Measurements from ENCODE around the gene SYNCRIP. TPM values are rescaled to one million over a fixed set of nuclear protein-coding genes. Genes with fewer than 3 reads are reported as not detected.
A peak's percentile ranks its signal among the peaks of the same experiment; 100 is the strongest.

Gene SYNCRIP
- total and polyA plus RNA-seq, 5 donors from 2014 or later = 56.4 to 82.3 (median 73.4) TPM

DNA sequence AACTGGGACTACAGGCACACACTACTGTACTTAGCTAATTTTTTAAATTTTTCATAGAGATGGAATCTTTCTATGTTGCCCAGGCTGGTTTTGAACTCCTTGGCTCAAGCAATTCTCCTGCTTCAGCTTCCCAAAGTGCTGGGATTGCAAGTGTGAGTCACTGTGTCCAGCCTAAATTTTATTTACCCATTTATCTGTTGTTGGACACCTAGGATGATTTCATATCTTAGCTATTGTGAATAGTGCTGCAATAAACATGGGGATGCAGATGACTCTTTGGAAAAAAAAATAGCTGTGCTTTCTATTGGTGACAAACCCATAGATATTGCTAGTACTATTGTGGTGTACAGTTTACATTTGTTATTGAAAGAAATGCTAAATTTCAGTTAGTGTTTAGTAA, 19.6 kb upstream of the SYNCRIP start:
- Histone ChIP-seq H3K27ac (ENCODE audit: insufficient read depth, low read length, poor library complexity, severe bottlenecking) (no peak overlapping the region), H3K27me3 (ENCODE audit: control insufficient read depth, insufficient read depth, low read length) (no peaks in the 10 kb centered on the region), H3K9me3 (ENCODE audit: control insufficient read depth in 2 of 2, low read length in 2 of 2) (no peaks in the 10 kb centered on the region), H3K4me1 (ENCODE audit: control insufficient read depth, insufficient read depth, low read length, poor library complexity, severe bottlenecking) (no peaks in the 10 kb centered on the region), H3K36me3 (ENCODE audit: control insufficient read depth, insufficient read depth, low read length) (no peaks in the 10 kb centered on the region), H3K4me3 (ENCODE audit: low read depth, low read length) (no peak overlapping the region)
- Mint-ChIP-seq H3K4me1 (peaks cover 0 to 4% (median 0%) of the 10 kb centered on the region in 4 donors), H3K9me3 (peaks cover 0 to 3% (median 2%) of the 10 kb centered on the region in 7 donors), H3K36me3 (peaks cover 11% of the 10 kb centered on the region), H3K27ac (no peak overlapping the region), H3K4me3 (no peak overlapping the region), H3K27me3 (no peaks in the 10 kb centered on the region)
- ATAC-seq (ENCODE audit: low read depth in 2 of 2) (no peak), DNase-seq (no peak)

DNA sequence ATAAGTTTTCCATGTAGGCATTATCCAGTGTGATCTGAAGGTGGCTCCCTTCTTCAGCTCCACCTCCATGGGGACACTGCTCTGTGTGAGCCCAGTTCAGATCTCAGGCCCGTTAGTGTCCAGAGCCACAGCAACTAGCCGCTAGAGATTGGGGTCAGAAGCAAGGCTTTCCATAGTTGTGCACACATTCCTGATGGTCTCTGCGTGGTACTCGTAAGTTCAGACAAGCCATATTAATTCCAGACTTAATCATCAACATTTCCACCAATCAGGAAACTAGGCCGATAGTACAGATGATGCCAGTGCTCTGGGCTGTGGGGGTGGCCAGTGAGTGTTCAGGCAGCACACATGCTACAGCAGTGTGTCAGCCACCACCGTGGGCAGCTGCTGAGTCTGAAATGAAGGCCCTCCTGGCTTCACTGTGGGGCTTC, 17.5 kb upstream of the SYNCRIP start:
- H3K4me3 ChIP-seq (ENCODE audit: low read depth, low read length) = no peak overlapping the region
- H3K36me3 ChIP-seq (ENCODE audit: control insufficient read depth, insufficient read depth, low read length) = no peaks in the 10 kb centered on the region
- Mint-ChIP-seq H3K4me1 (no peaks in the 10 kb centered on the region), H3K4me3 (no peak overlapping the region), H3K9me3 (peaks cover 0 to 7% (median 2%) of the 10 kb centered on the region in 7 donors), H3K36me3 (peaks cover 12% of the 10 kb centered on the region), H3K27ac (no peak overlapping the region), H3K27me3 (no peaks in the 10 kb centered on the region)
- H3K4me1 ChIP-seq (ENCODE audit: control insufficient read depth, insufficient read depth, low read length, poor library complexity, severe bottlenecking) = no peaks in the 10 kb centered on the region
- DNase-seq (no peak), ATAC-seq (ENCODE audit: low read depth in 2 of 2) (no peak)
- no peaks in the 10 kb centered on the region for H3K9me3 ChIP-seq (ENCODE audit: control insufficient read depth in 2 of 2, low read length in 2 of 2)
- H3K27me3 ChIP-seq (ENCODE audit: control insufficient read depth, insufficient read depth, low read length) = no peaks in the 10 kb centered on the region
- H3K27ac ChIP-seq (ENCODE audit: insufficient read depth, low read length, poor library complexity, severe bottlenecking) = no peak overlapping the region

DNA sequence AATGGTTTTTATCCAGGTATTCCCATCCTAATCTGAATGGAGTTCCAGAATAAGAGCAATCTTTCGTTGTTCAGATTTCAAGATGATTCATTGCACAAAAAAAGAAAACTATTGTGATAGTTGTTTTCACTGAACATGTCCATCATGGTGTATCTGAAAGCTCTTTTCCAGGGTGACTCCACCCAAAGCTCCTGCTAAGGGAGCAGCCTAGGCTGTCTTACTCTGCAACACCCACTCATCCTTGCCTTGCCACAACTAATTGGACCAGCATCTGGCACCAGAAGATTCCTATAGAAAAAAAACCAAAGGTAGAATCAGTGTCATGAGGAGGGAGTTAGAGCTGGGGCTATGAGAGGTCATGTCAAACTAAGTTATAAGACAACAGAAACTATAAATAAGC, 7.9 kb upstream of the SYNCRIP start:
- no peak overlapping the region for H3K4me3 Mint-ChIP-seq
- no peaks in the 10 kb centered on the region for H3K36me3 ChIP-seq (ENCODE audit: control insufficient read depth, insufficient read depth, low read length)
- H3K27me3 Mint-ChIP-seq = peaks cover 8% of the 10 kb centered on the region
- no peaks in the 10 kb centered on the region for H3K27me3 ChIP-seq (ENCODE audit: control insufficient read depth, insufficient read depth, low read length)
- no peak for ATAC-seq (ENCODE audit: low read depth in 2 of 2)
- no peak overlapping the region for H3K4me3 ChIP-seq (ENCODE audit: low read depth, low read length)
- no peaks in the 10 kb centered on the region for H3K9me3 ChIP-seq (ENCODE audit: control insufficient read depth in 2 of 2, low read length in 2 of 2)
- H3K4me1 ChIP-seq (ENCODE audit: control insufficient read depth, insufficient read depth, low read length, poor library complexity, severe bottlenecking) = no peaks in the 10 kb centered on the region
- peaks cover 0 to 6% (median under 1%) of the 10 kb centered on the region in 4 donors for H3K4me1 Mint-ChIP-seq
- H3K27ac Mint-ChIP-seq = no peak overlapping the region
- H3K9me3 Mint-ChIP-seq = no peaks in the 10 kb centered on the region
- no peak for DNase-seq
- no peaks in the 10 kb centered on the region for H3K36me3 Mint-ChIP-seq
- H3K27ac ChIP-seq (ENCODE audit: insufficient read depth, low read length, poor library complexity, severe bottlenecking) = no peak overlapping the region

GRCh38 chr6:85644279-85644762, 1.6 kb upstream of the SYNCRIP start:
- H3K27ac ChIP-seq (ENCODE audit: insufficient read depth, low read length, poor library complexity, severe bottlenecking) = peak overlapping the region; percentile 99
- Mint-ChIP-seq H3K36me3 (peaks cover 16% of the 10 kb centered on the region), H3K4me1 (peaks cover 25 to 45% (median 38%) of the 10 kb centered on the region in 4 donors), H3K4me3 (peak overlapping the region; percentile 92 to 99 (median 94)), H3K27ac (peak overlapping the region; percentile 91 to 97 (median 94)), H3K27me3 (peaks cover 6% of the 10 kb centered on the region), H3K9me3 (peaks cover 0 to 6% (median 0%) of the 10 kb centered on the region in 7 donors)
- peaks cover 9% of the 10 kb centered on the region for H3K36me3 ChIP-seq (ENCODE audit: control insufficient read depth, insufficient read depth, low read length)
- H3K27me3 ChIP-seq (ENCODE audit: control insufficient read depth, insufficient read depth, low read length) = no peaks in the 10 kb centered on the region
- DNase-seq (no peak), ATAC-seq (ENCODE audit: low read depth in 2 of 2) (no peak)
- H3K4me3 ChIP-seq (ENCODE audit: low read depth, low read length) = peak overlapping the region; percentile 87
- no peaks in the 10 kb centered on the region for H3K9me3 ChIP-seq (ENCODE audit: control insufficient read depth in 2 of 2, low read length in 2 of 2)
- peaks cover 32% of the 10 kb centered on the region for H3K4me1 ChIP-seq (ENCODE audit: control insufficient read depth, insufficient read depth, low read length, poor library complexity, severe bottlenecking)

GRCh38 chr6:85643537-85644278, 1.0 kb upstream of the SYNCRIP start:
- ATAC-seq (ENCODE audit: low read depth in 2 of 2) = peak; percentile 16 to 20
- Histone ChIP-seq H3K27ac (ENCODE audit: insufficient read depth, low read length, poor library complexity, severe bottlenecking) (peak overlapping the region; percentile 99), H3K9me3 (ENCODE audit: control insufficient read depth in 2 of 2, low read length in 2 of 2) (no peaks in the 10 kb centered on the region), H3K4me1 (ENCODE audit: control insufficient read depth, insufficient read depth, low read length, poor library complexity, severe bottlenecking) (peaks cover 38% of the 10 kb centered on the region), H3K27me3 (ENCODE audit: control insufficient read depth, insufficient read depth, low read length) (no peaks in the 10 kb centered on the region), H3K4me3 (ENCODE audit: low read depth, low read length) (peak overlapping the region; percentile 87), H3K36me3 (ENCODE audit: control insufficient read depth, insufficient read depth, low read length) (peaks cover 13% of the 10 kb centered on the region)
- H3K27ac Mint-ChIP-seq = peak overlapping the region; percentile 97 to 99 (median 97)
- peaks cover 0 to 6% (median 0%) of the 10 kb centered on the region in 7 donors for H3K9me3 Mint-ChIP-seq
- DNase-seq = peak; percentile 50 to 82 (median 66)
- peaks cover 30 to 51% (median 43%) of the 10 kb centered on the region in 4 donors for H3K4me1 Mint-ChIP-seq
- H3K27me3 Mint-ChIP-seq = peaks cover 6% of the 10 kb centered on the region
- H3K36me3 Mint-ChIP-seq = peaks cover 22% of the 10 kb centered on the region
- peak overlapping the region; percentile 92 to 99 (median 98) for H3K4me3 Mint-ChIP-seq

DNA sequence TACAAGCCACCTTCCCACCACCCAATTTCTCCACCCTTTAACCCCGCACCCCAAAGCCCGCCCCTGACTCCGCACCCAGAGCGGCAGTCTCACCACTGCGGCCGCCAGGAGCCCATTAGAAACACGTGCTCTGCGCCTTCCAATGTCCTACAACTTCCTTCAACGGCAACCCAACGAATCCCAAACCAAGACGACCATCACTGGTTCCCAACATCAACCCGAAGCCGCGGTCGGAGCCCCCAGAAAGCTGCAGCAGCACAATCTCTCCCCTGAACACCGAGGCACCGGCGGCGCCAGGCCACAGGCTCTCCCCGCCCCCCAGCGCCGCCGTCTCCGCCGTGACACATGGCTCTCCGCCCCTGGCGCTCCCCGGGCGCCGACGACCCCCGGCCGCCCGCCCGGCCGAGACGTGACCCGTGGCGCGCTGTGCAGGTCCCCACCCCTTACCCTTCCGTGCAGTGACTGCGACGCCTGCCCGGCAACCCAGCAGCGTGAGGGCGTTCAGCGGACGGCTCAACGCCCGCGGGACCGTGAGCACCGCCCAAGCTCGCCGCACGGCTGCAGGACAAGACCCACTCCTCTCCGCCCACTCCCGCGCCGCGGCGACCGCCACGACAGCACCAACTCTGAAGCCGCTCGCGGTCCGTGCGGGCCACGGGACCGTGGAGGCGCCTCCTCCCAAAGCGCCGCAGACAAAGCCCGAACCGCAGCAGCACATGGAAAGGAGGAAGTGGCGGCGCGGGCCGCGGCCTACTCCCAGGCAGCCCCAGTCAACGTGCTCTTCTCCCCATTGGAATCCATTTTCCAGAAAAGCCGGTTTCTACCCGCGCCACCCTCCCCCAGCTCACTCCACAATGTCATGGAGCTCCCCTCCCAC, 551 bp downstream of the SYNCRIP start:
- peak overlapping the region; percentile 89 to 98 (median 94) for H3K4me3 Mint-ChIP-seq
- DNase-seq = peak; percentile 50 to 61 (median 55)
- no peaks in the 10 kb centered on the region for H3K9me3 ChIP-seq (ENCODE audit: control insufficient read depth in 2 of 2, low read length in 2 of 2)
- peak overlapping the region; percentile 99 for H3K27ac ChIP-seq (ENCODE audit: insufficient read depth, low read length, poor library complexity, severe bottlenecking)
- peaks cover 48% of the 10 kb centered on the region for H3K4me1 ChIP-seq (ENCODE audit: control insufficient read depth, insufficient read depth, low read length, poor library complexity, severe bottlenecking)
- peaks cover 6% of the 10 kb centered on the region for H3K27me3 Mint-ChIP-seq
- peak in 1 of 2 donors; percentile 0 for ATAC-seq (ENCODE audit: low read depth in 2 of 2)
- peak overlapping the region; percentile 97 to 99 (median 97) for H3K27ac Mint-ChIP-seq
- H3K4me3 ChIP-seq (ENCODE audit: low read depth, low read length) = peak overlapping the region; percentile 92
- peaks cover 0 to 6% (median 0%) of the 10 kb centered on the region in 7 donors for H3K9me3 Mint-ChIP-seq
- peaks cover 42 to 66% (median 53%) of the 10 kb centered on the region in 4 donors for H3K4me1 Mint-ChIP-seq
- H3K27me3 ChIP-seq (ENCODE audit: control insufficient read depth, insufficient read depth, low read length) = no peaks in the 10 kb centered on the region
- peaks cover 34% of the 10 kb centered on the region for H3K36me3 Mint-ChIP-seq
- H3K36me3 ChIP-seq (ENCODE audit: control insufficient read depth, insufficient read depth, low read length) = peaks cover 25% of the 10 kb centered on the region

DNA sequence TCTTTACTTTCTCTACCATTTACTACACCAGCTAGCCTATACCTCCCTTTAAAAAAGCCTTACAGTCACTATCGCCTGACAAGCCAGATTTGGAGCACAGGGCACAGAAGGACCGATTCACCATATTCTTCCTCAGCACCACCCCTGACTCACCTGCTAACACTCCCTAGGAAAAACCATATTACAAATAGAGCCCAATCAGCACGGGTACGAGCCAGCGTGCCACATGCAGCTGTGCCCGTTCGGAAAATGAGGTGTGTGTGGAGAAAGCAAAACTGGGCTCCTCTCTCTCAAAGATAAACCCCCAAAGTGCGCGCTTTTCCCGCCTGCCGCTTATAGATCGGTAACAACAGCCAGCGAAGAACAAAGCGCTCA, 1.2 kb downstream of the SYNCRIP start:
- Mint-ChIP-seq H3K27me3 (peaks cover 6% of the 10 kb centered on the region), H3K9me3 (peaks cover 0 to 6% (median 0%) of the 10 kb centered on the region in 7 donors), H3K36me3 (peaks cover 41% of the 10 kb centered on the region), H3K4me1 (peaks cover 45 to 72% (median 58%) of the 10 kb centered on the region in 4 donors), H3K4me3 (peak overlapping the region; percentile 89 to 98 (median 94)), H3K27ac (peak overlapping the region; percentile 96 to 99 (median 97))
- Histone ChIP-seq H3K9me3 (ENCODE audit: control insufficient read depth in 2 of 2, low read length in 2 of 2) (no peaks in the 10 kb centered on the region), H3K4me3 (ENCODE audit: low read depth, low read length) (peak overlapping the region; percentile 92), H3K36me3 (ENCODE audit: control insufficient read depth, insufficient read depth, low read length) (peaks cover 31% of the 10 kb centered on the region), H3K4me1 (ENCODE audit: control insufficient read depth, insufficient read depth, low read length, poor library complexity, severe bottlenecking) (peaks cover 48% of the 10 kb centered on the region), H3K27ac (ENCODE audit: insufficient read depth, low read length, poor library complexity, severe bottlenecking) (peak overlapping the region; percentile 99), H3K27me3 (ENCODE audit: control insufficient read depth, insufficient read depth, low read length) (no peaks in the 10 kb centered on the region)
- ATAC-seq (ENCODE audit: low read depth in 2 of 2) (no peak), DNase-seq (no peak)

All from CD4-positive, CD25-positive, alpha-beta regulatory T cell (primary cell).